ENCODE results near the gene MAD2L2. TPM values are rescaled to one million over a fixed set of nuclear protein-coding genes. Genes with fewer than 3 reads are reported as not detected.

Gene MAD2L2
- total and polyA plus RNA-seq, 9 of the 15 experiments (the other 6 are each of a cell fraction or from before 2014, with no cell fraction given): 12.4 to 286 (median 143) TPM

DNA sequence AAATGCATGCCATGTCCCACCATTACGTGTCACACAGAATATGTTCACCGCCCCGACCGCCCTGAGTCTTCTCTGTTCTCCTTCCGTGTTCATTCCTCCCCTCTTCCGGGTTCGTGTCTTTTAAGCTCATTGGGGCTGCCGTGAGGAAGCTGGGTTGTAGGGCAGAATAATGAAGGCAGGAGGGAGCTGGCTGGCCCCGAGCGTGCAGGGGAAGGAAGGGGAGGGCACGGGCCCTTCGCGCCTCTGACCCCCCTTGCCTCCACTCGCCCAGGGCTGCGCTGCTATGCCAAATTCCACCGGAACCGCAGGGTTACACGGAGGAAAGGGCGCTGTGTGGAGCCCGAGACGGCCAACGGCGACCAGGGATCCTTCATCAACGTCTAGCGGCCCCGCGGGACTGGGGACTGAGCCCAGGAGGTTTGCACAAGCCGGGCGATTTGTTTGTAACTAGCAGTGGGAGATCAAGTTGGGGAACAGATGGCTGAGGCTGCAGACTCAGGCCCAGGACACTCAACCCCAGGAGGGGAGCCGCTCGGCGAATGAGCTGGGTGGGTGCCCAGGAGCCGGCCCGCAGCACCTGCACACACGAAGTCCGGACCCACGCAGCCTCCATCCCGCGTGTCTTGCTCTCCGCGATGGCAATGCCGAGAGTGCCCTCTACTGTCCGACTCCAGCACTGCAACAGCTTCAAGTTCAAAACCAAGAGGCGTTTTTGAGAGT lies 38.5 kb upstream of the MAD2L2 start (continued):
- TF ChIP-seq ZBTB1 (CRISPR knock-in tag; IDR thresholded peaks at IDR 0.05; ENCODE audit: borderline replicate concordance, low read depth): peak; percentile 64; the same call in 1 of the 2 replicates
- no peak for TF ChIP-seq ETV6 (IDR thresholded peaks at IDR 0.05; ENCODE audit: borderline replicate concordance in 1 of 2, low read depth in 2 of 2, low read length in 1 of 2)
- TF ChIP-seq ETV6 (CRISPR knock-in tag; IDR thresholded peaks at IDR 0.05; ENCODE audit: borderline replicate concordance): 0 out of 2 replicates have a peak, but pooled peaks have one; percentile 23
- 0 out of 2 replicates have a peak, but pooled peaks have one; percentile 38 for TF ChIP-seq TCF7 (IDR thresholded peaks at IDR 0.05; ENCODE audit: borderline replicate concordance)
- peak; percentile 58; the same call in 1 of the 2 replicates for TF ChIP-seq KLF16 (IDR thresholded peaks at IDR 0.05)
- TF ChIP-seq, protein P1, sequence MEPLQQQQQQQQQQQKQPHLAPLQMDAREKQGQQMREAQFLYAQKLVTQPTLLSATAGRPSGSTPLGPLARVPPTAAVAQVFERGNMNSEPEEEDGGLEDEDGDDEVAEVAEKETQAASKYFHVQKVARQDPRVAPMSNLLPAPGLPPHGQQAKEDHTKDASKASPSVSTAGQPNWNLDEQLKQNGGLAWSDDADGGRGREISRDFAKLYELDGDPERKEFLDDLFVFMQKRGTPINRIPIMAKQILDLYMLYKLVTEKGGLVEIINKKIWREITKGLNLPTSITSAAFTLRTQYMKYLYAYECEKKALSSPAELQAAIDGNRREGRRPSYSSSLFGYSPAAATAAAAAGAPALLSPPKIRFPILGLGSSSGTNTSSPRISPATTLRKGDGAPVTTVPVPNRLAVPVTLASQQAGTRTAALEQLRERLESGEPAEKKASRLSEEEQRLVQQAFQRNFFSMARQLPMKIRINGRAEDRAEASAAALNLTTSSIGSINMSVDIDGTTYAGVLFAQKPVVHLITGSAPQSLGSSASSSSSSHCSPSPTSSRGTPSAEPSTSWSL (CRISPR knock-in tag; IDR thresholded peaks at IDR 0.05; ENCODE audit: borderline replicate concordance): 0 out of 2 replicates have a peak, but pooled peaks have one; percentile 6
- TF ChIP-seq CBFB (CRISPR knock-in tag; IDR thresholded peaks at IDR 0.05): peak; percentile 45; the same call in 1 of the 2 replicates
- TF ChIP-seq TEAD4 (IDR thresholded peaks at IDR 0.05; ENCODE audit: low read length): 0 out of 2 replicates have a peak, but pooled peaks have one; percentile 11
- no peak for TF ChIP-seq TEAD4 (CRISPR knock-in tag; IDR thresholded peaks at IDR 0.05; ENCODE audit: borderline replicate concordance)
- TF ChIP-seq, protein P2, sequence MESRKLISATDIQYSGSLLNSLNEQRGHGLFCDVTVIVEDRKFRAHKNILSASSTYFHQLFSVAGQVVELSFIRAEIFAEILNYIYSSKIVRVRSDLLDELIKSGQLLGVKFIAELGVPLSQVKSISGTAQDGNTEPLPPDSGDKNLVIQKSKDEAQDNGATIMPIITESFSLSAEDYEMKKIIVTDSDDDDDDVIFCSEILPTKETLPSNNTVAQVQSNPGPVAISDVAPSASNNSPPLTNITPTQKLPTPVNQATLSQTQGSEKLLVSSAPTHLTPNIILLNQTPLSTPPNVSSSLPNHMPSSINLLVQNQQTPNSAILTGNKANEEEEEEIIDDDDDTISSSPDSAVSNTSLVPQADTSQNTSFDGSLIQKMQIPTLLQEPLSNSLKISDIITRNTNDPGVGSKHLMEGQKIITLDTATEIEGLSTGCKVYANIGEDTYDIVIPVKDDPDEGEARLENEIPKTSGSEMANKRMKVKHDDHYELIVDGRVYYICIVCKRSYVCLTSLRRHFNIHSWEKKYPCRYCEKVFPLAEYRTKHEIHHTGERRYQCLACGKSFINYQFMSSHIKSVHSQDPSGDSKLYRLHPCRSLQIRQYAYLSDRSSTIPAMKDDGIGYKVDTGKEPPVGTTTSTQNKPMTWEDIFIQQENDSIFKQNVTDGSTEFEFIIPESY (CRISPR knock-in tag; IDR thresholded peaks at IDR 0.05): peak; percentile 94
- TF ChIP-seq SMC3 (conservative IDR thresholded peaks at IDR 0.05; ENCODE audit: insufficient read depth, low read depth, low read length): peak; percentile 95
- TF ChIP-seq, protein P3, sequence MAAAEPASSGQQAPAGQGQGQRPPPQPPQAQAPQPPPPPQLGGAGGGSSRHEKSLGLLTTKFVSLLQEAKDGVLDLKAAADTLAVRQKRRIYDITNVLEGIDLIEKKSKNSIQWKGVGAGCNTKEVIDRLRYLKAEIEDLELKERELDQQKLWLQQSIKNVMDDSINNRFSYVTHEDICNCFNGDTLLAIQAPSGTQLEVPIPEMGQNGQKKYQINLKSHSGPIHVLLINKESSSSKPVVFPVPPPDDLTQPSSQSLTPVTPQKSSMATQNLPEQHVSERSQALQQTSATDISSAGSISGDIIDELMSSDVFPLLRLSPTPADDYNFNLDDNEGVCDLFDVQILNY (CRISPR knock-in tag; IDR thresholded peaks at IDR 0.05): peak; percentile 33; the same call in 1 of the 2 replicates
- TF ChIP-seq ARNT (IDR thresholded peaks at IDR 0.05): no peak
- no peak for TF ChIP-seq PHF8 (IDR thresholded peaks at IDR 0.05; ENCODE audit: borderline replicate concordance, low read length)
- 0 out of 2 replicates have a peak, but pooled peaks have one; percentile 19 for TF ChIP-seq MEF2D (tag; conservative IDR thresholded peaks at IDR 0.05; ENCODE audit: low read depth)
- TF ChIP-seq DNMT1 (IDR thresholded peaks at IDR 0.05): 0 out of 2 replicates have a peak, but pooled peaks have one; percentile 46
- TF ChIP-seq, protein P4, sequence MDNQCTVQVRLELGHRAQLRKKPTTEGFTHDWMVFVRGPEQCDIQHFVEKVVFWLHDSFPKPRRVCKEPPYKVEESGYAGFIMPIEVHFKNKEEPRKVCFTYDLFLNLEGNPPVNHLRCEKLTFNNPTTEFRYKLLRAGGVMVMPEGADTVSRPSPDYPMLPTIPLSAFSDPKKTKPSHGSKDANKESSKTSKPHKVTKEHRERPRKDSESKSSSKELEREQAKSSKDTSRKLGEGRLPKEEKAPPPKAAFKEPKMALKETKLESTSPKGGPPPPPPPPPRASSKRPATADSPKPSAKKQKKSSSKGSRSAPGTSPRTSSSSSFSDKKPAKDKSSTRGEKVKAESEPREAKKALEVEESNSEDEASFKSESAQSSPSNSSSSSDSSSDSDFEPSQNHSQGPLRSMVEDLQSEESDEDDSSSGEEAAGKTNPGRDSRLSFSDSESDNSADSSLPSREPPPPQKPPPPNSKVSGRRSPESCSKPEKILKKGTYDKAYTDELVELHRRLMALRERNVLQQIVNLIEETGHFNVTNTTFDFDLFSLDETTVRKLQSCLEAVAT (IDR thresholded peaks at IDR 0.05): no peak
- peak; percentile 49; the same call in 1 of the 2 replicates for TF ChIP-seq SIN3B (IDR thresholded peaks at IDR 0.05; ENCODE audit: low read depth)
- TF ChIP-seq, protein P5, sequence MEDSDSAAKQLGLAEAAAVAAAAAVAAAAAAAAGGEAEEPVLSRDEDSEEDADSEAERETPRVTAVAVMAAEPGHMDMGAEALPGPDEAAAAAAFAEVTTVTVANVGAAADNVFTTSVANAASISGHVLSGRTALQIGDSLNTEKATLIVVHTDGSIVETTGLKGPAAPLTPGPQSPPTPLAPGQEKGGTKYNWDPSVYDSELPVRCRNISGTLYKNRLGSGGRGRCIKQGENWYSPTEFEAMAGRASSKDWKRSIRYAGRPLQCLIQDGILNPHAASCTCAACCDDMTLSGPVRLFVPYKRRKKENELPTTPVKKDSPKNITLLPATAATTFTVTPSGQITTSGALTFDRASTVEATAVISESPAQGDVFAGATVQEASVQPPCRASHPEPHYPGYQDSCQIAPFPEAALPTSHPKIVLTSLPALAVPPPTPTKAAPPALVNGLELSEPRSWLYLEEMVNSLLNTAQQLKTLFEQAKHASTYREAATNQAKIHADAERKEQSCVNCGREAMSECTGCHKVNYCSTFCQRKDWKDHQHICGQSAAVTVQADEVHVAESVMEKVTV (CRISPR knock-in tag; IDR thresholded peaks at IDR 0.05): peak; percentile 95
